ENCODE results near the gene CNGB1.

CNGB1 gene

GRCh38 chr16:57951204-57951960 is 19.5 kb downstream of the CNGB1 start:
- TF ChIP-seq, protein P1, sequence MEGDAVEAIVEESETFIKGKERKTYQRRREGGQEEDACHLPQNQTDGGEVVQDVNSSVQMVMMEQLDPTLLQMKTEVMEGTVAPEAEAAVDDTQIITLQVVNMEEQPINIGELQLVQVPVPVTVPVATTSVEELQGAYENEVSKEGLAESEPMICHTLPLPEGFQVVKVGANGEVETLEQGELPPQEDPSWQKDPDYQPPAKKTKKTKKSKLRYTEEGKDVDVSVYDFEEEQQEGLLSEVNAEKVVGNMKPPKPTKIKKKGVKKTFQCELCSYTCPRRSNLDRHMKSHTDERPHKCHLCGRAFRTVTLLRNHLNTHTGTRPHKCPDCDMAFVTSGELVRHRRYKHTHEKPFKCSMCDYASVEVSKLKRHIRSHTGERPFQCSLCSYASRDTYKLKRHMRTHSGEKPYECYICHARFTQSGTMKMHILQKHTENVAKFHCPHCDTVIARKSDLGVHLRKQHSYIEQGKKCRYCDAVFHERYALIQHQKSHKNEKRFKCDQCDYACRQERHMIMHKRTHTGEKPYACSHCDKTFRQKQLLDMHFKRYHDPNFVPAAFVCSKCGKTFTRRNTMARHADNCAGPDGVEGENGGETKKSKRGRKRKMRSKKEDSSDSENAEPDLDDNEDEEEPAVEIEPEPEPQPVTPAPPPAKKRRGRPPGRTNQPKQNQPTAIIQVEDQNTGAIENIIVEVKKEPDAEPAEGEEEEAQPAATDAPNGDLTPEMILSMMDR (IDR thresholded peaks at IDR 0.05; ENCODE audit: extremely low read depth, missing control alignments), result no peak
- no peak for DNase-seq (ENCODE audit: low spot score)

DNA sequence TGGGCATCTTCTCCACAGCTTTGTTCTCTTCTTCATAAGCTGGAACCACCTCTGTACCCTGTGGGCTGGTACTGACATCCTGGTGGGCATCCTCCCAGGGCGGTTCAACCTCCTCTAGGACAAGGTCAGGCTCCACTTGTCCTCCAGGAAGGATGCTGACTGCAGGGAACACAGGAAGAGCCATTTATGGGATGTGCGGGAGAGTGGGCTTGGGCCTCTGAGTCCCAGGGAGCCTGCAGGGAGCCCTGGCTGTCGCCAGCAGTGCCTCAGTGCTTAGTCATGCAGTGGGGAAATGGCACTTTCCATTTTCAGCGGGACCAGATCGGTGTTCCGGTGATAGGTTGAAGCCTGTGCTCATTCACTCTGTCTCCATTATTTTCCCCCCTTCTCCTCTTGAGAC is 20.5 kb downstream of the CNGB1 start:
- TF ChIP-seq, protein P1 (IDR thresholded peaks at IDR 0.05; ENCODE audit: extremely low read depth, missing control alignments), result no peak
- no peak for DNase-seq (ENCODE audit: low spot score)

GRCh38 chr16:57949595-57950238 is 21.2 kb downstream of the CNGB1 start:
- TF ChIP-seq, protein P1 (IDR thresholded peaks at IDR 0.05; ENCODE audit: extremely low read depth, missing control alignments), result no peak
- DNase-seq (ENCODE audit: low spot score), result no peak

DNA sequence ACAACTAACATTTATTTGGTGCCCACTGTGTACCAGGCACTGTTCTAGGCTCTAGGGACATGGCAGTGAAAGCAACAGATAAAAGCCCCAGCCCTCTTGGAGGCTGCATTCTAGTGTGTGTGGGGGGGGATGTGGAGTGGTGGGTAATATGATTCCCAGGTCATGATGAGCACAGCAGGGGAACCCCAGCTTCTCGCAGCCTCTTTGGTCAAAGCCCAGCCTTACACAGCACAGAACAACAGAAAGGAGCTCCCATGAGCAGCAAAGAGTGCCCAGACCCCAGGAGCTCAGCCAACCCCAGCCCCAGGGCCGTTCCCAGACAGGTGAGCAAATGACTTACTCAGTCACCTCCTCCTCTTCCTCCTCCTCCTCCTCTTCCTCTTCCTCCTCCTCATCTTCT is 21.9 kb downstream of the CNGB1 start:
- TF ChIP-seq, protein P1 (IDR thresholded peaks at IDR 0.05; ENCODE audit: extremely low read depth, missing control alignments), result no peak
- DNase-seq (ENCODE audit: low spot score), result no peak

- TF ChIP-seq, protein P1 (IDR thresholded peaks at IDR 0.05; ENCODE audit: extremely low read depth, missing control alignments), result no peak
Observed at GRCh38 chr16:57948027-57948426, 22.9 kb downstream of the CNGB1 start.

GRCh38 chr16:57947261-57947660 is 23.7 kb downstream of the CNGB1 start:
- DNase-seq (ENCODE audit: low spot score), result no peak

More at GRCh38 chr16:57948027-57948426, 22.9 kb downstream of the CNGB1 start:
- DNase-seq (ENCODE audit: low spot score), result no peak

More at GRCh38 chr16:57947261-57947660, 23.7 kb downstream of the CNGB1 start:
- TF ChIP-seq, protein P1 (IDR thresholded peaks at IDR 0.05; ENCODE audit: extremely low read depth, missing control alignments), result no peak

Measured in GM20000 (cell line).